Thymus (tissue), 11 donors: ENCODE data around the gene VHLL. TPM values are rescaled to one million over a fixed set of nuclear protein-coding genes. Genes with fewer than 3 reads are reported as not detected.

Experiments
- DNase-seq, 9 donors: peaks; one replicate each; pipeline ENCODE4 v3.0.0-alpha.2; 2013; ENCODE audit warnings: low spot score in 9 of 9, low read depth in 6 of 9, missing footprints in 1 of 9
- H3K27ac ChIP-seq, 2 donors: one replicate each; pipeline ENCODE4 v1.5.1; 2013; ENCODE audit warnings: control low read depth in 1 of 2, low read depth in 1 of 2, low read length in 1 of 2, mild to moderate bottlenecking in 1 of 2, moderate library complexity in 1 of 2
- H3K27me3 ChIP-seq, 2 donors: one replicate each; pipeline ENCODE4 v1.5.1; 2013; ENCODE audit warnings: low read length in 1 of 2; ENCODE audit not compliant: control insufficient read depth in 2 of 2, insufficient read depth in 1 of 2
- H3K36me3 ChIP-seq, 2 donors: one replicate each; pipeline ENCODE4 v1.5.1; 2013; ENCODE audit warnings: low read length in 1 of 2, mild to moderate bottlenecking in 1 of 2, moderate library complexity in 1 of 2; ENCODE audit not compliant: control insufficient read depth in 2 of 2, insufficient read depth in 2 of 2
- H3K4me1 ChIP-seq, 2 donors: one replicate each; pipeline ENCODE4 v1.5.1; 2013; ENCODE audit warnings: low read length in 2 of 2; ENCODE audit not compliant: control insufficient read depth in 2 of 2, insufficient read depth in 2 of 2
- H3K4me3 ChIP-seq, 2 donors: one replicate each; pipeline ENCODE4 v1.5.1; 2013; ENCODE audit warnings: low read length in 2 of 2, control low read depth in 1 of 2, mild to moderate bottlenecking in 1 of 2
- H3K9me3 ChIP-seq, 2 donors: one replicate each; pipeline ENCODE4 v1.5.1; 2013; ENCODE audit warnings: low read length in 1 of 2, mild to moderate bottlenecking in 1 of 2; ENCODE audit not compliant: control insufficient read depth in 2 of 2, insufficient read depth in 1 of 2
- WGBS: extraction: QIAGEN DNeasy Blood & Tissue Kit; methylation state at CpG from one replicate; pipeline ENCODE4 v1.1.7; 2013; 5-methylcytosine and 5-hydroxymethylcytosine counted together
- polyA plus RNA-seq: library from polyadenylated mRNA; stranded (reverse); fragments of 200-250 nt; gene quantifications from one replicate; pipeline ENCODE4 v1.2.3, GENCODE V29; 2013
- total RNA-seq: library from RNA; stranded (reverse); fragments of 120-200 nt; gene quantifications from one replicate; pipeline ENCODE4 v1.2.4, GENCODE V29; 2013
- donor health status: healthy.

VHLL gene
- total and polyA plus RNA-seq, 2 donors = 0.09 TPM; not detected in 1

GRCh38 chr1:156284112-156284511 lies 15.0 kb downstream of the VHLL start, which contains the start of gene TMEM79:
Gene TMEM79 (plus strand): TSS chr1:156284325. CDS start chr1:156285227, 902 bp downstream.
- peaks cover 11 to 25% of the 10 kb centered on the region in 2 donors for H3K36me3 ChIP-seq
- DNase-seq = no peak

GRCh38 chr1:156283521-156283920 lies 15.6 kb downstream of the VHLL start:
- H3K4me3 ChIP-seq = peak overlapping the region; percentile 63 to 77
- no peaks in the 10 kb centered on the region for H3K27me3 ChIP-seq
- H3K9me3 ChIP-seq = no peaks in the 10 kb centered on the region
- H3K27ac ChIP-seq = no peak overlapping the region
- H3K36me3 ChIP-seq = peaks cover 17 to 31% of the 10 kb centered on the region in 2 donors
- WGBS = 91% methylated on average over 1 of the region's 1 CpG
- peaks cover 14 to 25% of the 10 kb centered on the region in 2 donors for H3K4me1 ChIP-seq
- peak in 1 of 9 donors; percentile 4 for DNase-seq

More at GRCh38 chr1:156284112-156284511, 15.0 kb downstream of the VHLL start, which contains the start of gene TMEM79:
- H3K4me1 ChIP-seq = peaks cover 14 to 25% of the 10 kb centered on the region in 2 donors
- peak within 1 kb of the TSS; percentile 63 to 77 for H3K4me3 ChIP-seq
- no peaks in the 10 kb centered on the region for H3K27me3 ChIP-seq
- H3K27ac ChIP-seq = peak within 1 kb of the TSS in 1 of 2 donors; percentile 50
- no peaks in the 10 kb centered on the region for H3K9me3 ChIP-seq
- WGBS = 94% methylated on average over 7 of the region's 7 CpGs

GRCh38 chr1:156282479-156283222 lies 16.5 kb downstream of the VHLL start, which contains the start of gene SMG5:
Gene SMG5 (minus strand): TSS chr1:156282825. CDS start chr1:156282680, 145 bp downstream.
- peak; percentile 92 to 99 (median 96) for DNase-seq
- Histone ChIP-seq H3K27me3 (no peaks in the 10 kb centered on the region), H3K4me1 (peaks cover 14 to 25% of the 10 kb centered on the region in 2 donors), H3K27ac (peak within 1 kb of the TSS; percentile 87 to 92), H3K4me3 (peak within 1 kb of the TSS; percentile 63 to 77), H3K36me3 (peaks cover 25 to 40% of the 10 kb centered on the region in 2 donors), H3K9me3 (no peaks in the 10 kb centered on the region)
- WGBS = under 1% methylated on average over 50 of the region's 50 CpGs

- Histone ChIP-seq H3K36me3 (peaks cover 32 to 44% of the 10 kb centered on the region in 2 donors), H3K4me1 (peaks cover 14 to 25% of the 10 kb centered on the region in 2 donors), H3K9me3 (no peaks in the 10 kb centered on the region), H3K4me3 (peak overlapping the region; percentile 63 to 77), H3K27me3 (no peaks in the 10 kb centered on the region), H3K27ac (peak overlapping the region in 1 of 2 donors; percentile 87)
- DNase-seq = peak in 1 of 9 donors; percentile 20
- 15% methylated on average over 22 of the region's 22 CpGs for WGBS
Observed at GRCh38 chr1:156281693-156282478, 17.2 kb downstream of the VHLL start.

GRCh38 chr1:156281281-156281680 lies 17.8 kb downstream of the VHLL start:
- 59% methylated on average over 8 of the region's 8 CpGs for WGBS
- no peaks in the 10 kb centered on the region for H3K9me3 ChIP-seq
- H3K4me3 ChIP-seq = peak overlapping the region in 1 of 2 donors; percentile 63
- DNase-seq = peak in 3 of 9 donors; percentile 14 to 42 (median 21)
- H3K27ac ChIP-seq = peak overlapping the region in 1 of 2 donors; percentile 87
- no peaks in the 10 kb centered on the region for H3K27me3 ChIP-seq
- peaks cover 34 to 48% of the 10 kb centered on the region in 2 donors for H3K36me3 ChIP-seq
- peaks cover 14 to 25% of the 10 kb centered on the region in 2 donors for H3K4me1 ChIP-seq

- H3K27ac ChIP-seq = no peak overlapping the region
- no peak overlapping the region for H3K4me3 ChIP-seq
- H3K27me3 ChIP-seq = no peaks in the 10 kb centered on the region
- peaks cover 33 to 50% of the 10 kb centered on the region in 2 donors for H3K36me3 ChIP-seq
- WGBS = 97% methylated on average over 3 of the region's 3 CpGs
- peaks cover 14 to 25% of the 10 kb centered on the region in 2 donors for H3K4me1 ChIP-seq
- H3K9me3 ChIP-seq = no peaks in the 10 kb centered on the region
- no peak for DNase-seq
Observed at GRCh38 chr1:156279837-156280236, 19.3 kb downstream of the VHLL start.

- Histone ChIP-seq H3K27ac (no peak overlapping the region), H3K36me3 (peaks cover 61 to 78% of the 10 kb centered on the region in 2 donors), H3K9me3 (no peaks in the 10 kb centered on the region), H3K4me1 (peaks cover 10 to 12% of the 10 kb centered on the region in 2 donors), H3K27me3 (no peaks in the 10 kb centered on the region), H3K4me3 (no peak overlapping the region)
- no peak for DNase-seq
- WGBS = 97% methylated on average over 6 of the region's 6 CpGs
Observed at GRCh38 chr1:156276966-156277381, 22.1 kb downstream of the VHLL start.

- H3K27ac ChIP-seq = no peak overlapping the region
- H3K36me3 ChIP-seq = peaks cover 66 to 82% of the 10 kb centered on the region in 2 donors
- no peaks in the 10 kb centered on the region for H3K27me3 ChIP-seq
- no peaks in the 10 kb centered on the region for H3K9me3 ChIP-seq
- no peak for DNase-seq
- H3K4me1 ChIP-seq = peaks cover 6 to 7% of the 10 kb centered on the region in 2 donors
- no peak overlapping the region for H3K4me3 ChIP-seq
Observed at GRCh38 chr1:156276532-156276931, 22.6 kb downstream of the VHLL start.
